Mammary epithelial cell (primary cell): ENCODE results near the gene KIF6.

ENCODE experiments used
- CTCF ChIP-seq, 2 donors: IDR thresholded peaks in 1 of 2; conservative IDR thresholded peaks in 1 of 2; 2 replicates each; pipeline ENCODE4 v1.5.1; 2011 to 2012; ENCODE audit warnings: inconsistent platforms in 2 of 2, low read length in 2 of 2, mild to moderate bottlenecking in 2 of 2, control low read depth in 1 of 2, low read depth in 1 of 2; ENCODE audit not compliant: insufficient read depth in 1 of 2; ENCODE audit errors: extremely low read depth in 1 of 2
- EZH2 ChIP-seq: IDR thresholded peaks from 2 replicates; pipeline ENCODE4 v1.6.1; 2012; ENCODE audit warnings: low read length, inconsistent platforms, borderline replicate concordance

GRCh38 chr6:39301606-39302005 is 423.6 kb downstream of the KIF6 start:
- TF ChIP-seq CTCF (conservative IDR thresholded peaks at IDR 0.05 in 1 of 2, IDR thresholded peaks at IDR 0.05 in 1 of 2; ENCODE audit: extremely low read depth in 1 of 2, insufficient read depth in 1 of 2, low read depth in 1 of 2, low read length in 2 of 2), result peak; percentile 3 to 10
- TF ChIP-seq EZH2, result no peak
